ENCODE results near the gene RFX6. TPM values are rescaled to one million over a fixed set of nuclear protein-coding genes. Genes with fewer than 3 reads are reported as not detected.

Gene RFX6
- total RNA-seq, 1 donor from 2014 or later, result not detected

DNA sequence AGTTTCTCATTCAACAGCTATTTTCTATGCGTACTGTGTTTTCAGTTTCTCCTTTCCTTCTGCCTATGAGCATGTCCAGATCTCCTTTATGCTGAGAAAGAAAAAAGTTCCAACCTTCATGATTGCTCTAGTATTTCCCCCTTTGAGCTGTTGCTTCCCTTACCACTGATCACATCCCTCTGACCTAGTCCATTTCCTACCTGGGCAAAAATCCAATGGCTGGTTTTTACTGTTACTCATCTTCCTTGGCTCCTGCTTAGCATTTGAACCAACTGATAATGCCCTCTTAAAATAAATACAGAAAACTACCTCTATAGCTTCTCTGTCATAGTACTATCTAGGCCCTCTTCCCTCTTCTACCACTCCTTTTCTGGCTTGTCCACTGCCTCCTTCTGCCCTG is 6.0 kb downstream of the RFX6 start:
- no peak overlapping the region for H3K27ac Mint-ChIP-seq (ENCODE audit: unreplicated experiment)
- H3K27me3 Mint-ChIP-seq (ENCODE audit: unreplicated experiment), result no peaks in the 10 kb centered on the region

DNA sequence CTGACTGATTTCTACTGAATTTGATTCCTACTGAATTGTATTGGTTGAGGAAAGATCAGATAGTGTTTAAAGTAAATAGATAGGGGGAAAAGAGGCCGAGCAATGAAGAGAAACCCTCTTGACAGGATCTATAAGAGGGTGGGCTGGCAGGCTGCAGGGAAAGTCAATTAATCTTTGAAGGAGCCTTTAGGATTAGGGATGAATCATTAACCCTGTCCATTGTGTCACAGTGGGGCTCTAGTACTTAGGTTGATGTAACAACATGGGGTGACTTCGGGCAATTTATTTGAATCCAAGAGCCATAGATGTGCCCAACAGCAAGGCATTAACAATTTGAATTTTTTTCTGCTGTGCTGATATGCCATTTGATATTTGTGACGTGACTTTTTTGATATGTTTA is 7.5 kb downstream of the RFX6 start:
- no peaks in the 10 kb centered on the region for H3K9me3 Mint-ChIP-seq (ENCODE audit: unreplicated experiment)
- no peaks in the 10 kb centered on the region for H3K4me1 Mint-ChIP-seq (ENCODE audit: low read depth, unreplicated experiment)
- no peak overlapping the region for H3K27ac Mint-ChIP-seq (ENCODE audit: unreplicated experiment)
- DNase-seq, result no peak
- TF ChIP-seq, protein P1, sequence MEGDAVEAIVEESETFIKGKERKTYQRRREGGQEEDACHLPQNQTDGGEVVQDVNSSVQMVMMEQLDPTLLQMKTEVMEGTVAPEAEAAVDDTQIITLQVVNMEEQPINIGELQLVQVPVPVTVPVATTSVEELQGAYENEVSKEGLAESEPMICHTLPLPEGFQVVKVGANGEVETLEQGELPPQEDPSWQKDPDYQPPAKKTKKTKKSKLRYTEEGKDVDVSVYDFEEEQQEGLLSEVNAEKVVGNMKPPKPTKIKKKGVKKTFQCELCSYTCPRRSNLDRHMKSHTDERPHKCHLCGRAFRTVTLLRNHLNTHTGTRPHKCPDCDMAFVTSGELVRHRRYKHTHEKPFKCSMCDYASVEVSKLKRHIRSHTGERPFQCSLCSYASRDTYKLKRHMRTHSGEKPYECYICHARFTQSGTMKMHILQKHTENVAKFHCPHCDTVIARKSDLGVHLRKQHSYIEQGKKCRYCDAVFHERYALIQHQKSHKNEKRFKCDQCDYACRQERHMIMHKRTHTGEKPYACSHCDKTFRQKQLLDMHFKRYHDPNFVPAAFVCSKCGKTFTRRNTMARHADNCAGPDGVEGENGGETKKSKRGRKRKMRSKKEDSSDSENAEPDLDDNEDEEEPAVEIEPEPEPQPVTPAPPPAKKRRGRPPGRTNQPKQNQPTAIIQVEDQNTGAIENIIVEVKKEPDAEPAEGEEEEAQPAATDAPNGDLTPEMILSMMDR (IDR thresholded peaks at IDR 0.05; ENCODE audit: partially characterized antibody, unreplicated experiment), result no peak
- no peaks in the 10 kb centered on the region for H3K27me3 Mint-ChIP-seq (ENCODE audit: unreplicated experiment)
- no peaks in the 10 kb centered on the region for H3K36me3 Mint-ChIP-seq (ENCODE audit: unreplicated experiment)
- no peak overlapping the region for H3K4me3 Mint-ChIP-seq (ENCODE audit: unreplicated experiment)

More for the DNA sequence above, 6.0 kb downstream of the RFX6 start:
- no peaks in the 10 kb centered on the region for H3K4me1 Mint-ChIP-seq (ENCODE audit: low read depth, unreplicated experiment)
- H3K9me3 Mint-ChIP-seq (ENCODE audit: unreplicated experiment), result no peaks in the 10 kb centered on the region
- no peak overlapping the region for H3K4me3 Mint-ChIP-seq (ENCODE audit: unreplicated experiment)
- TF ChIP-seq, protein P1 (IDR thresholded peaks at IDR 0.05; ENCODE audit: partially characterized antibody, unreplicated experiment), result no peak
- no peak for DNase-seq
- H3K36me3 Mint-ChIP-seq (ENCODE audit: unreplicated experiment), result no peaks in the 10 kb centered on the region

DNA sequence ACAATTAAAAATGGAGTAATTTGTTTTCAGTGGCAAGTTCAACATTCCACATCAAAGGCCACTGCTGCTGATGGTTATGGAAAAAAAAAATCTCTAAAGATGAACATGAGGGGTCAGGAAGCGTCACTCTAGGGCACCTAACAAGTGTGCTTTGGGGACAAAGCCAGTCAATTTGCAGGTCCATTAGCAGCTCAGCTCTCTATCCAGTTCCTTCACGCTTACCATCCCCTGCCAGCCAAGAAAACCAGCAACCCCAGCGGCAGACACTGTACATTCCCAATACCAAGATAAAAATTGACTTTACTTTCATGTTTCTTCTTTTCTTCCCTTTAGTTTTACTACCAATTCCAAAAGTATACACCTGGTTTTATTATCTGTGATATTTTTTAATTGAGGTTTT is 10.1 kb downstream of the RFX6 start:
- Mint-ChIP-seq H3K4me3 (ENCODE audit: unreplicated experiment) (no peak overlapping the region), H3K27ac (ENCODE audit: unreplicated experiment) (no peak overlapping the region), H3K36me3 (ENCODE audit: unreplicated experiment) (no peaks in the 10 kb centered on the region), H3K4me1 (ENCODE audit: low read depth, unreplicated experiment) (no peaks in the 10 kb centered on the region), H3K9me3 (ENCODE audit: unreplicated experiment) (no peaks in the 10 kb centered on the region), H3K27me3 (ENCODE audit: unreplicated experiment) (no peaks in the 10 kb centered on the region)
- DNase-seq, result no peak
- TF ChIP-seq, protein P1 (IDR thresholded peaks at IDR 0.05; ENCODE audit: partially characterized antibody, unreplicated experiment), result no peak

DNA sequence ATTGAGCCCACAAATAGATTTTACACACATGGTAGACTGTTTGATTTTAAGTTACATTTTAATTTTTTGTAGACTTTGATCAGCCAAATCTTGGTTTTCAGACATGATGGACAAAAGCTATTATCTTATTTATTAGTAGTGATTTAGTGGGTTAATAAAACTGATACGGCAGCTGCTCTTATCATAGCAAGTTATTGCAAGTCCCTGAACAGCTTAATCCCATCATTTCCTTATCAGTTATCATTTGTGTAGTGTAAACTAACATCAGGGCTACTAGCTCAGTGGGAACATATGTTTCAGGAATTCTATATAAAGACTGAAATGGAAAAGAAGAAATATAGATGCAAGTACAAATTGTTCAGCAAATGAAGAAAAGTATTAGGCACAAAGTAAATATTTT is 10.9 kb downstream of the RFX6 start:
- H3K9me3 Mint-ChIP-seq (ENCODE audit: unreplicated experiment), result no peaks in the 10 kb centered on the region
- no peaks in the 10 kb centered on the region for H3K36me3 Mint-ChIP-seq (ENCODE audit: unreplicated experiment)
- DNase-seq, result no peak
- H3K4me3 Mint-ChIP-seq (ENCODE audit: unreplicated experiment), result no peak overlapping the region
- H3K4me1 Mint-ChIP-seq (ENCODE audit: low read depth, unreplicated experiment), result no peaks in the 10 kb centered on the region
- no peak overlapping the region for H3K27ac Mint-ChIP-seq (ENCODE audit: unreplicated experiment)
- TF ChIP-seq, protein P1 (IDR thresholded peaks at IDR 0.05; ENCODE audit: partially characterized antibody, unreplicated experiment), result no peak
- H3K27me3 Mint-ChIP-seq (ENCODE audit: unreplicated experiment), result no peaks in the 10 kb centered on the region

DNA sequence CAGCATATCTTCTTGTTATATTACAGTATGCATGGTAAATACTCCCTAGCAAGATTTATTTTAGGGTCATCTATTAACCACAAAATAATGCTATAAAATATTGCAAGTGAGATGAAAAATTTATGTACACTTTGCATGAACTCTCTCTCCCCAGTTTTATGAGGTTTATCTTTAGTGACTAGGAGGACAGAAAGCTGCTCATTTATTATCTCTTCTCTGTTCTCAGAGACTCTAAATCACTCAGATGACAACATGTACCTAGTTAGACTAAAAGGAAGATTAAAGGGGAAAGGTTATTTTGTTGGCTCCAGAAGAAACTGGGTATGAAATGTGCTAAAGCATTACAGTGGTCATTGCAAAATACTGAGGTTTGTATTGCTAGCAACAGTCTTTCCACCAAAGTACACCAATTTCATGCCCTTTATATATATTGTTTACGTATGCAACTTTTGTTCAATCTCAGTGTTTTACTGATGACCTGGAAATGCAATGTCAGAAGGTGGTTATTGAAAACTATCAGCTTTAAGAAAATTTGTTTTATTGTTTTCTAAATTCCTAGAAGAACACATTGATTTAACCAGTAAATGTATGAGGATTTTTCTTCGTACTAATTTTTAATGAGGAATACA is 11.8 kb downstream of the RFX6 start:
- Mint-ChIP-seq H3K4me1 (ENCODE audit: low read depth, unreplicated experiment) (no peaks in the 10 kb centered on the region), H3K27me3 (ENCODE audit: unreplicated experiment) (no peaks in the 10 kb centered on the region), H3K4me3 (ENCODE audit: unreplicated experiment) (no peak overlapping the region), H3K9me3 (ENCODE audit: unreplicated experiment) (no peaks in the 10 kb centered on the region), H3K27ac (ENCODE audit: unreplicated experiment) (no peak overlapping the region), H3K36me3 (ENCODE audit: unreplicated experiment) (no peaks in the 10 kb centered on the region)
- TF ChIP-seq, protein P1 (IDR thresholded peaks at IDR 0.05; ENCODE audit: partially characterized antibody, unreplicated experiment), result no peak
- no peak for DNase-seq

All from glutamatergic neuron (in vitro differentiated cells).